ELF-1 (cell line): ENCODE results near the gene ARID1B.

Source experiments
- DNase-seq: peaks from one replicate; pipeline ENCODE4 v3.0.0-alpha.2; 2016; ENCODE audit warnings: low read depth, low spot score

The ARID1B gene

DNA sequence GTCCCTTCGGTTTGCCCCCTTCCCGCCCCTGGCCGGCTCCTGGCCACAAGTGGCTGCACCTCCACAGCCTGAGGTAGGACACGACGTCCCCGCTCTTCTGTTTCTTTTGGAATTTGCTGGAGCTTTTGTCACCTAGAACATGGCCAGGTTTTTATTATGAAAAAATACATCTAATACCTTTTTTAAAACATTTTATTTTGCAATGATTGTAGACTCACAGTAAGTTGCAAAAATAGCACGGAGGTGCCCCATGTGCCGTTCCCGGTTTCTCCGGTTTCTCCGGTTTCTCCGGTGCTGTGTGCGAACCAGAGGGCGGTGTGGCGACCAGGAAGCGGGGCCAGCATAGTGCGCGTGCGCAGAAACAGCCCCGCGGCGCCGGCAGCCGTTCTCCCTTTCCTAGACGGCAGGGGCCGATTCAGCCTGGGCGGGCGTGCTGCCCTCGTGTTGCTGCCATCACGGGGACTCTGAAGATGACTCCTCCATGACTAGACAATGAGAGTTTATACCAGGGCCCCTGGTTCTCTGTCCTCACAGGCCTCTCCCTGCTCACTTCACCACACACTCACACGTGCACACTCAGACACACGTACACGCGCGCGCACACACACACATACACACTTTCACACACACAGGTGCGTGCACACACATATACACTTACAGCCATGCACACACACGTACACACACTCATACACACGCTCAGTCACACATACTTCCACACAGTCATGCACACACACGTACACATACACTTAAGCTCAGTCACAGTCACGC, 444.1 kb downstream of the ARID1B start:
- DNase-seq = peak; percentile 96

GRCh38 chr6:157221817-157222175, 444.6 kb downstream of the ARID1B start:
- no peak for DNase-seq

DNA sequence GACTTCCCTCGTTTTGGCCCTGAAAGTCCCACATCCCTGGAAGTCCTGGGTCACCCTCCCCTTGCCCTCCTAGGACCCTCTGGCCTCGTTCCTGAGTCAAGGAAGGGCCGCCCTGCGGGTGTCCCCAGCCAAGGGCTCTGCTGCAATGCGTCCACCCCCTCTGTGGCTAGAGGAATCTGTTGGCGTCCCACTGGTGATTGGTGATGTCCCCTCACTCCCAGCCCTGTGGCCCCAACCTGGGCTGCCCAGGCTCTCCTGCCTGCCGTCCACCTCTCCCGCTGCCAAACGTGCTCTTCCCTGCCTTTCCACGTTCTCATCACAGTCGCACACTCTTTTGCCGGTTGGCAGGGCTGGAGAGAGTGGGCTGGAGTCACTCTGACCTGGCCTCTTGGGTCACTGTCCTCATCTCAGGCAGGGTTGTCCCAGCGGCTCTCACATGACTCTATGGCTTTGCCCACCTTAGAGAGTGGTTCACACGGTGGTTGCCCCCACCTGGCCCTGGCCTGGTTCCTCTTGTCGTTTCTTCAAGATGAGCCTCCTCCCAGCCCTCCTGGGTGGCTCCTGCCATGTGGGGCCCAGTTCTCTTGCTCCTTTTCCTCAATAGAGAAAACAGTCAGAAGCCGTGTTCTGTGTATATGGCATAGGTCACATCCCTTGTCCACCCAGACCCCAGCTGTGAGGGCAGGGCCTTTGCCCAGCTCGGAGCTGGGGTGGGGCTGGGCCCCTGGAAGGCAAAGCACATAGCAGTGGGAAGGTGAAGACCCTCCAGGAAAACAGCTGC, 445.2 kb downstream of the ARID1B start:
- DNase-seq = no peak

- no peak for DNase-seq
Observed at GRCh38 chr6:157223021-157223430, 445.8 kb downstream of the ARID1B start.

- no peak for DNase-seq
Observed at GRCh38 chr6:157223511-157223910, 446.3 kb downstream of the ARID1B start.

- no peak for DNase-seq
Observed at GRCh38 chr6:157224178-157224950, 447.2 kb downstream of the ARID1B start.

DNA sequence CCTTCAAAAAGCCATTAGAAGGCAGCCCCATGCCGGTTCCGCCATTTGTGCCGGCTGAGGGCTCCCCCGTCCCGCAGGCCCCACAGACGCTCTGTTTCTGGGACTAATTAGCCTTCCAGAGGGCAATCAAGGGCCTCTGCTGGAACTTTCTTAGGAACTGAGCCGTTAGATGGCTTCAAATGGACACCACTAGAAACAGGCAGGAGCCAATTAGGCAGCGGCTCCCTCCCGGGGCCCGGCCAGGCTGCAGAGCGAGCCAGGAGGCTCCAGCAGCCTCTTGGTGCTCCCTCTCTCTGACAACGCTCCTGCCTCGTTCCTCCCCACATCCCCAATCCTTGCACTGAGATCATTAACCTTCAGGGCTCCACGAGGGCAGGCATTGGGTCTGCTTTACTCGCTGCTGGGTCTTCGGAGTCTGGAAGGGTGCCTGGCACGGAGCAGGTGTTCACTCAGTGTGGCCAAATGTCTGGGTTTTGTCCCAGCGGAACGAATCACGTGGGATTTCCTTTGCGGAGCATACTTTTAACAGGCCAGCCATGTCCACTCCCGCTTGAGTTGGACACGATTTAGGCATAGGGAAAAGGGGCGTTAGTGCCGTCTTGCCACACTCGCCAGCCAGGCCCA, 447.9 kb downstream of the ARID1B start:
- DNase-seq = no peak

DNA sequence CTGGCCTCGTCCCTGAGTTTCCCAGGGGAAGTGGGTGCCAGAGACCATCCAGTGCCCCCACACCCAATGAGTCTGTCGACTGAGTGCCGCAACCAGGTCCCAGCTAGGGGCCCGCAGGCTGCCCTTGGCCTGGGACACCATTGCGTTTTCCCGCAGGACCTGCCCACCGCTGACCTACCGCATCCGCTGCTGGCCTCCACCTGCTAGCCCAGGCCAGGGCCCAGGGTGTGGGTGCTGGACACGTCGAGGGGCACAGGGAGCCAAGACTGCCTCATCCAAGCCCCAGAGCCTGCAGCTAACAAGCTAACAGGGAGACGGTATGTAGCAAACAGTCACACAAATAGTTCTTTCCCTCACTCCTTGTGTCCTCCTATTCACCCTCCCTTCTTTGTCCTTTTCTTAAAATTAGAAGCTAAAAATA, 448.4 kb downstream of the ARID1B start:
- no peak for DNase-seq

DNA sequence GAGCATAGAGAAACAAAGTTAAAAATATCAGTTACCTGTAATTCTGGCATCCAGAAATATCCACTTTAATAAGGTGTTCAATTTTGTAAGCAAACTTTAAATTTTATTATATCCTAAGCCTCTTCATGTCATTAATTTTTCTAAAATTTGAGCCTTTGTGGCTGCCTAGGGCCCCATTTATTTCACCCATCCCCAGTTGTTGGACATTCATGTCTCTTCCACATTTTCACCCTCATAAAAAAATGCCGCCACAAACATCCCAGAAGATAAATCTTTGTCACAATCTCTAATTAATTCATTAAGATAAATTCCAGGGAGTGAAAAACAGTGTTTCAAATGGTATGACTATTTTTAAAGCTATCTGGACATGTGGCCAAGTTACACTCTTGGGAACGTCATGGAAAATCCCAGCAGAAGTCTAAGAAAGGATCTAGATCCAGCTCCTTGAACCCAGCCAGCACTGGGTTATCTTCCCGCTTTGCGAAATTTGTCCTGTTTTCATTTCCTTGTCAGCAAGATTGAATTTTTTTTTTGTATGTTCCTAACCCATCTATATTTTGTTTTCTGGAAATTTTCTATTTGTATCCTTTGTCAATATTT, 448.9 kb downstream of the ARID1B start:
- no peak for DNase-seq

DNA sequence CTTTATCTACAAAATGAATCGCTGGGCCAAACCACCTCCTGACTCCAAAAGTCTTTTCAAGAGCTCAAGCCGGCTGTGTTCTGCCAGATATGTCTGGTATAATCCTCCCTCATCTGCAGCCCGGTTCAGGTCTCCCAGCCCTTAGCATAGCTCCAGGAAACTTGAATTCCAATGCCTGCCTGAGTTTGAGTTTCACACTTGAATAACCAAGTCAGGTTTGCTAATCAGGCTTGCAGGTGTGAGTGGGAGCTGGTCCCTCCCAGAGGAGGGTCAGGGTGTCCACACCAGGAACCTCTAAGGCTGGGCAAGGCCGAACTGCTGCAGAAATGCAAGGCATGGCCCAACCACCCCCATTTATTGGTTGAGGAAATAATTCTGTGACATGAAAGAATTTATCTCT, 449.6 kb downstream of the ARID1B start:
- DNase-seq = peak; percentile 26

DNA sequence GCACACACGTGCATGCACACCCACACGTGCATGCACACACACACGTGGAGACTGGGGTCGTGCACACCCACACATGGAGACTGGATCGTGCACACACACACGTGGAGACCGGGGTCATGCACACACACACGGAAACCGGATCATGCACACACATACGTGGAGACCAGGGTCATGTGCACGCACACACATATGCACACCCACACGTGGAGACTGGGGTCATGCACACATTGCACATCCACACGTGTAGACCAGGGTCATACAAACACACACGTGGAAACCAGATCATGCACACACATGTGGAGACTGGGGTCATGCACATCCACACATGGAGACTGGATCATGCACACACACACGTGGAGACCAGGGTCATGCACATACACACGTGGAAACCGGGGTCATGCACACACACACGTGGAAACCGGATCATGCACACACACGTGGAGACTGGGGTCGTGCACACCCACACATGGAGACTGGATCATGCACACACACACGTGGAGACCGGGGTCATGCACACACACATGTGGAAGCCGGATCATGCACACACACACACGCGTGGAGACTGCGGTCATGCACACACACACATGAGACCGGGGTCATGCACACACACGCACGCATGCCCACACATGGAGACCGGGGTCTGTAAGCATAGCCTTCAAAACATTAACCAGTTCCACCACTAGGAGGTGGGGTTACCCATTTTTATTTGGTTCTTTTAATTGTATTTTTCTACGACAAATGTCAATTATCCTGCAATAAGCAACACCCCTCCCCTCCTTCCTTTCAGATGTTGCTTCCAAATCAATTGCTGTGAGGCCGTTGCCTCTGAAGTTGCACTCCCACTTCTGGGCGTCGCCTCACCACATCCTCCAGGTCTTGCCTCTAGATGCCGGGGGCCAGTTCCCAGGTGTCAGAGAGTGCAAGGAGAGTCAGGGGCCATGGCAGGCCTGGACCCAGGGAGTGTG, 450.3 kb downstream of the ARID1B start:
- no peak for DNase-seq

DNA sequence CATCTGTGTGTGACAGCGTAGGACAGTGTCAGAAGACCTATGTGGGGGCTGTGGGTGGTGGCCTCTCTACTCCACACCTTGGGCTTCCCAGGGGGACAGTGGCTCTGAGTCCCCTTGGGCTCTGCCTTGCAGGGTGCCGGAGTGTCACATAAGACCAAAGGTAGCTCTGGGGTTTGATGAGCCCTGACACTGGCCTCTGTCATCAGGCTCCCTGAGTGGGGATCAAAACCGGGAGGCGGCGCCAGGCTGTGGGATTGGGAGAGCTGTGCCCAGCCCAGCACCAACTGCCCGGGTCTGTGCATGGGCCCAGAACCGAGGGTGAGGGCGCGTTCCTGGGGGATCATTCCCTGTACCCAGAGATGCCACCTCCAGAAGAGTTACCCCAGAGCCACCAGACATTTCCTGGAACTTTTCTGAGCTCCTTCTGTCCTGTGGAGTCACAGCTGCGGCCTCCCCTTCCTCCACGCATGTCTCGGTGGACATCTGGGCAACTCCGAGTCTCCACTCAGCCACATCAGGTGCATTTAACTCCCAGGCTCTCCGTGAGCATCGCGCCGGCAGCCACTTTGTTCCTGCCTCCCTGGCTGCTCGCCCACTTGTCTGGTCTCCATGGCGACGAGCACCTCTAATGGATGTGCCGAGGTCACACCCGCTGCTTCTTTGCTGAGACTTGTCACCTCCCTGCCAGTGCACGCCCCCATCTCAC, 451.4 kb downstream of the ARID1B start:
- DNase-seq = peak; percentile 30

- peak; percentile 30 for DNase-seq
Observed at GRCh38 chr6:157229132-157229618, 452.0 kb downstream of the ARID1B start.

- peak; percentile 30 for DNase-seq
Observed at GRCh38 chr6:157229713-157230112, 452.5 kb downstream of the ARID1B start.

DNA sequence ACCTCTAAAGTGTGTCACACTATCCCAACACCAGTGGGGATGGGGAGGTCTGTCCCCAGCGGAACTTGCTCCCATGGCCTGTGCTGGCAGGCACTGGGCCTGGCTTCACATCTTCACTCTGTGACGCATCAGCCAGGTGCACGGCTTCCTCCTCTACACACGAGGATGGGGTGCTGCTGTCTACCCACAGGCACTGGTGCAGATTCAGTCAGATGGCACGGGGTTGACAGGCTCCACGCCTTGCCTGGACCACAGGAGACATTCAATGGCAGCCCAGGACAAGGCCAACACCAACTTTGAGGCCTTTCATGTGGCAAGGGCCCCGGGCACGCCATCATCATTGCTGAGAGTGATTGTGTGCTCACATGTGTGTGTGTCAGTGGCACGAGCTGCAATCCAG, 453.7 kb downstream of the ARID1B start:
- DNase-seq = no peak

GRCh38 chr6:157232161-157232895, 455.1 kb downstream of the ARID1B start:
- no peak for DNase-seq

GRCh38 chr6:157233156-157233555, 456.0 kb downstream of the ARID1B start:
- DNase-seq = no peak

DNA sequence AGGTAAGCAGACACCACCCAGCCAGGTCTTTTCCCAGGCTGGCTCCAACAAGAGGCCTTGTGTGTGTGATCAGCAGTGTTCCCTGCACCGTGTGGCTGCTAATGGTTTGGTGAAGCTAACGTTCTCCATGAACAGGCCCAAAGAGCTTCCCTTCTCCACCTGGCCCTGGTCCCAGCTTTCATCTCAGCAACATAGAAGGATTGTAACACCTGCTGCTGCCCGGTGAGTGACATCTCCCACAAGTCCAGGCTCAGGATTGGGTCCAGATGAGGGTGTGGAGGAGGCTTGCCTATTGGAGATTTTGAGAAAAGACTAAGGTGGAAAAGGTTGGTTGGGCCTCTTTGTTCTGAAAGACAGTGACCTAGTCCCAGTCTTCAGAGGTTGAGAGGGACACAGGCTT, 456.5 kb downstream of the ARID1B start:
- no peak for DNase-seq

DNA sequence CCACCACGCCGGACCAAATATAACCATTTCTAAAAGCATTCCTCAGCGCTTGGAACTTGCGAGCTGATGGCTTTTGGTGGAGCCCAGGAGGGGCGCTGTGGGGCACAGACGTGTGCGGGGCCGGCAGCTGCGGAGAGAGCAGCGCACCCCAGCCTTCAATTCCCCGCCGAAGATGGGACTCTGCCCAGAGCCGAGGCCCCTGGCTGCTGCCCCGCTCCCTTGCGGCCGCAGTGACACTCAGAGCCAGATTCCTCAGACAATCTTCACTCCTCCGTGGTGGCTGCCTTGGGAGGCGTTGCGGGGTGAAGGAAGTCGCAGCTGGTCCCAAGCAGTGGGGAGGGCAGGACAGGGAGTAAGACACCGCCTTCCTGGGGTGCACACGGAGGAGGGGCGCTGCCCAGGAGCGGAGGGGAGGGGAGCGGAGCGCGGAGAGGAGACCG, 458.4 kb downstream of the ARID1B start:
- peak; percentile 73 for DNase-seq
